ENCODE data around the gene TRIM69.

DNA sequence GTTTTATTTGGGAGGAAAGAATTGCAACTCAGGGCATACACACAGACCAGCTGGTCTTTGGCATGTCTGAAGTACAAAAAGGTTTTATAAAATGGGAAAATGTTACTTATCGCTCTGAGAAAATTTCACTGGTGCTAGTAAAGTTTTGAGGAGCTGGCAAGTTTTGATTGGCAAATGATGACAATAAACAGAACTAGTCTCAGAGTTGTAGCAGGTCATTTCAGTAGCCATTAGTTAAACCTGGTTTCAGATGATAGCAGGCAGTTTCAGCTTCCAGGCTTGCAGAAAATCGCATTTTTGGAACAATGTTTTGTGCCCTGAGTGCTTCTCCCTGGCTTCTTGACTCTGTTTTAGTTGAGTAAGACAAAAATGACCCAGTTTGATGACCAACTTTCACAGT lies 14.3 kb upstream of the TRIM69 start:
- TF ChIP-seq, protein P1, sequence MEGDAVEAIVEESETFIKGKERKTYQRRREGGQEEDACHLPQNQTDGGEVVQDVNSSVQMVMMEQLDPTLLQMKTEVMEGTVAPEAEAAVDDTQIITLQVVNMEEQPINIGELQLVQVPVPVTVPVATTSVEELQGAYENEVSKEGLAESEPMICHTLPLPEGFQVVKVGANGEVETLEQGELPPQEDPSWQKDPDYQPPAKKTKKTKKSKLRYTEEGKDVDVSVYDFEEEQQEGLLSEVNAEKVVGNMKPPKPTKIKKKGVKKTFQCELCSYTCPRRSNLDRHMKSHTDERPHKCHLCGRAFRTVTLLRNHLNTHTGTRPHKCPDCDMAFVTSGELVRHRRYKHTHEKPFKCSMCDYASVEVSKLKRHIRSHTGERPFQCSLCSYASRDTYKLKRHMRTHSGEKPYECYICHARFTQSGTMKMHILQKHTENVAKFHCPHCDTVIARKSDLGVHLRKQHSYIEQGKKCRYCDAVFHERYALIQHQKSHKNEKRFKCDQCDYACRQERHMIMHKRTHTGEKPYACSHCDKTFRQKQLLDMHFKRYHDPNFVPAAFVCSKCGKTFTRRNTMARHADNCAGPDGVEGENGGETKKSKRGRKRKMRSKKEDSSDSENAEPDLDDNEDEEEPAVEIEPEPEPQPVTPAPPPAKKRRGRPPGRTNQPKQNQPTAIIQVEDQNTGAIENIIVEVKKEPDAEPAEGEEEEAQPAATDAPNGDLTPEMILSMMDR (IDR thresholded peaks at IDR 0.05), result no peak
- TF ChIP-seq POLR2AphosphoS5 (IDR thresholded peaks at IDR 0.05) (no peak), EP300 (IDR thresholded peaks at IDR 0.05) (no peak)
